ENCODE data around the gene UBAC1. TPM values are rescaled to one million over a fixed set of nuclear protein-coding genes. Genes with fewer than 3 reads are reported as not detected.

The UBAC1 gene
- total RNA-seq, 4 donors from 2014 or later, result 48.6 to 61.4 (median 55.9) TPM

DNA sequence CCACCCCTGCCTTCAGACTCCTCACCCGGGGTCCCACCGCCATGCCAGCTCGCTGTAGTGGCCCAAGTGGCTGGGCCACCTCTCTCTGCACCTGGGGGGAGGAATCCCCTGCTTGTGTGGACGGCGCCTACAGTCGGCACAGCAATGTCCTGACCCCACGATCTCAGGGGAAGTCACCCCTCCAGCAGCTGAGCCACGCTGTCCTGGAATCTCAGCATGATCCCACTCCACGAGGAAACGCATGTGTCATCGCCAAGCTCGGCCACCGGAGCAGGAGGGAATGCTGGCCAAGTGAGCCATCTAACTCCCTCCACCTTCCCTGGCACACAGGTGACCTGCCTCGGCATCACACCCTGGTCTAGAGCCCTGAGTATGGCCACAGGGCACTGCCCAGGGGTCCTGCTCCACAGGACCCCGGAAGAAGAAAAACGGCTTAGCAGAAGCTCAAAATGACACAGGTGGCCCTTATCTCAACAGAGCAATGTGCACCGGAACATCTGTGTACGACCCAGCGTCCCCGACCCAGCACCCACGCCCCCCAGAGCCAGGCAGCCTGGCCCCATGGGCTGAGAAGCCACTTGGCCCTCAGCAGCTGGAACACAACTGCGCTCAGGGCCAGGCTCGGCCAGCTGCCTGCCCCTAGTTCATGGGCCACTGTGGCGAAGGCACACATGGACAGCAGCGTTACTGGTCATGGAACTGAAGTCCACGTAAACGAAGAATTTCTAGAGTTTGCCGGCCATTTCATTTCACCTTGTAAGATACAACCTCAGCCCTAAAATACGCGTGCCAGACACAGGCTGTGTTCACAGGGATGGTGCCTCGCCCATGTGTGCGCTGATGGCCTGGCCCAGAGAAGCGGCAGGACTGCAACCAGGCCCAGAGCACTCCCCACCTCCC is 30.5 kb downstream of the UBAC1 start:
- peaks cover 0 to 4% (median 0%) of the 10 kb centered on the region in 4 donors for H3K4me1 ChIP-seq
- H3K36me3 ChIP-seq, result peaks cover 0 to 84% (median 0%) of the 10 kb centered on the region in 3 donors
- H3K27me3 ChIP-seq, result no peaks in the 10 kb centered on the region
- WGBS, 2 donors, result 94 to 97% methylated on average over 29 to 33 of the region's 33 CpGs
- DNase-seq (ENCODE audit: low spot score in 2 of 2), result no peak
- no peaks in the 10 kb centered on the region for H3K9me3 ChIP-seq
- H3K27ac ChIP-seq, result no peak overlapping the region
- no peak overlapping the region for H3K4me3 ChIP-seq
- TF ChIP-seq EP300 (IDR thresholded peaks at IDR 0.05) (no peak), POLR2A (IDR thresholded peaks at IDR 0.05) (no peak)
- TF ChIP-seq, protein P1, sequence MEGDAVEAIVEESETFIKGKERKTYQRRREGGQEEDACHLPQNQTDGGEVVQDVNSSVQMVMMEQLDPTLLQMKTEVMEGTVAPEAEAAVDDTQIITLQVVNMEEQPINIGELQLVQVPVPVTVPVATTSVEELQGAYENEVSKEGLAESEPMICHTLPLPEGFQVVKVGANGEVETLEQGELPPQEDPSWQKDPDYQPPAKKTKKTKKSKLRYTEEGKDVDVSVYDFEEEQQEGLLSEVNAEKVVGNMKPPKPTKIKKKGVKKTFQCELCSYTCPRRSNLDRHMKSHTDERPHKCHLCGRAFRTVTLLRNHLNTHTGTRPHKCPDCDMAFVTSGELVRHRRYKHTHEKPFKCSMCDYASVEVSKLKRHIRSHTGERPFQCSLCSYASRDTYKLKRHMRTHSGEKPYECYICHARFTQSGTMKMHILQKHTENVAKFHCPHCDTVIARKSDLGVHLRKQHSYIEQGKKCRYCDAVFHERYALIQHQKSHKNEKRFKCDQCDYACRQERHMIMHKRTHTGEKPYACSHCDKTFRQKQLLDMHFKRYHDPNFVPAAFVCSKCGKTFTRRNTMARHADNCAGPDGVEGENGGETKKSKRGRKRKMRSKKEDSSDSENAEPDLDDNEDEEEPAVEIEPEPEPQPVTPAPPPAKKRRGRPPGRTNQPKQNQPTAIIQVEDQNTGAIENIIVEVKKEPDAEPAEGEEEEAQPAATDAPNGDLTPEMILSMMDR (IDR thresholded peaks at IDR 0.05), result no peak

DNA sequence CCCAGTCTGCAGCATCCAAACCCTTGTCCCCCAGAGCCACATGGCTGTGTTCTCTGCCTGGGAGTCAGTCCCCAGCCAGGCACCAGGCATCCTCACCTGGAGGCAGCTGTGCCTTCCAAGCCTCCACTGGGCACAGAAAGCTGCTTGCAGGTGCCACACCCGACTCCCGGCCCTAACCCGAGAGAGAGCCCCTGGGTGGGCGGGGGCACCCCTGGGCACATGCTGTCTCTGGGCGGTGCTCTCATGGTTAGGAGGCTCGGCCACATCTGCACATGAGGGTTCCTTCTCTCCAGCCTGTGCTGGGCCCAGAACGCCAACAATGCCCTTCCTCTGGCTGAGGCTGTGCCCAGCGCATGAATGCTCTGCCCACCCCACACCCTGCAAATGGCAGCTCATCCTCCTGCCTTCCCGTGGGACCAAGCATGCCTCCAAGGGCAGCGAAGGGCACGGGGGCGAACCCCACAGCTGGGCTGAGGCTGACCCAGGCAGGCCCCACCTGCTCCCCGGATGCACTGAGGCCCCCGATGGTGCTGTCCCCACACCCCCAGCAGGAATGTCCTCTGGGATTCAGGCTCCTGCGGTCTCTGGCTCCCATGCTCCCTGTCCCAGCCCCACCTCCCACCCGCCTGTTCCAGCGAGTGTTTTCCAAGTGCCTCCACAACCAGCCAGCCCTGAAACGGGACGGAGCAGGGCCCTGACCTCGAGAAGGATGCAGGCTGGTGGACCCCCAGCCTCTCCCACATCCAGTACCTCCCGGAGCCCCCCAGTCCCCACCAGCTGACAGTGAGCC is 31.3 kb downstream of the UBAC1 start:
- Histone ChIP-seq H3K27ac (no peak overlapping the region), H3K4me1 (peaks cover 0 to 4% (median 0%) of the 10 kb centered on the region in 4 donors), H3K36me3 (peaks cover 0 to 76% (median 0%) of the 10 kb centered on the region in 3 donors), H3K27me3 (no peaks in the 10 kb centered on the region), H3K9me3 (no peaks in the 10 kb centered on the region), H3K4me3 (no peak overlapping the region)
- 86 to 92% methylated on average over 9 to 15 of the region's 21 CpGs for WGBS, 2 donors
- DNase-seq (ENCODE audit: low spot score in 2 of 2), result no peak
- TF ChIP-seq EP300 (IDR thresholded peaks at IDR 0.05), result no peak
- TF ChIP-seq, protein P1 (IDR thresholded peaks at IDR 0.05), result no peak
- no peak for TF ChIP-seq POLR2A (IDR thresholded peaks at IDR 0.05)

DNA sequence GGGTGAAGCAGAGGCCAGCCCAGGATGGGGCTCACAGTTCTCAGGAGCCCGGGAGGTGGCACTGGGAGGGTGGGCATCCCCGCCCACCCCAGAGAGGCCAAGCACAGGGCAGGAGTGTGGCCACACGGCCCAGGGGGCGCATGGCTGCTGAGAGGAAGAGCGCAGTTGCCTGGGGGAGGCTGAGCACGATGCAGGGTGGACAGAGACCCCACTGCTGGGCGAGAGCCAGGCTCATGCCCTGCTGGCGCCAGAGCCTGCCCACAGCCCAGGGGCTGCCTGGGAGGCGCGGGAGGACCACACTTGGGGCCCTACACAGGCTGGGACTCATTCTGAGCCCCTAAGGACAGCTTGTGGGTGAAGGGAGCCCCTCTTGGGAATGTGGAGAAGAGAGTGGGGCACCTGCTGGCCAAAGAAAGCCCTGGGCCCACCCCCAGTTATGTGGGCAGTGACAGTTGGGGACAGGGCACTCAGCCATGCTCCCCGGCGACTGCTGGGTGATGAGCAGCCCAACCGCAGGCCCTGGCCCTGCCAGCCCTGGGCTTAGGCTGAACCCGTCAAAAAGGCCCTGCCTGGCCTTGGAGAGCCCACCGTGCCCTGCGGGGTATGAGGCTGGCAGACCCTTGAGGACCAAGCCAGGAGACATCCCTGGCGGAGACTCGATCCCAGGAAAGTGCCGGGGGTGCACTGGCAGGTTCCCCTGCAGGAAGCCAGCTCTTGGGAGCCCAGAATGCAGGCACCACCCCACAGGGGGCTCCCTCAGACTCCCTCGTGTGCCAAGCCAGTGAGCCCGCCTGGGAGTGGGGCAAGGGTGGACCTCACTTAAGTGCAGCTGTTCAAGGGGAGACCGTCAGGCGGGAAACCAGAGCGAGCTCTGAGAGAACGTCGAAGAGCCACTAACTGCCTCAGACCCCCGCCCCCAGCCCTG is 32.2 kb downstream of the UBAC1 start:
- Histone ChIP-seq H3K36me3 (peaks cover 0 to 76% (median 0%) of the 10 kb centered on the region in 3 donors), H3K27me3 (no peaks in the 10 kb centered on the region), H3K4me1 (peaks cover 0 to 4% (median 0%) of the 10 kb centered on the region in 4 donors), H3K9me3 (no peaks in the 10 kb centered on the region), H3K27ac (no peak overlapping the region), H3K4me3 (no peak overlapping the region)
- DNase-seq (ENCODE audit: low spot score in 2 of 2), result no peak
- no peak for TF ChIP-seq EP300 (IDR thresholded peaks at IDR 0.05)
- TF ChIP-seq, protein P1 (IDR thresholded peaks at IDR 0.05), result no peak
- no peak for TF ChIP-seq POLR2A (IDR thresholded peaks at IDR 0.05)
- 89 to 94% methylated on average over 19 to 24 of the region's 27 CpGs for WGBS, 2 donors

DNA sequence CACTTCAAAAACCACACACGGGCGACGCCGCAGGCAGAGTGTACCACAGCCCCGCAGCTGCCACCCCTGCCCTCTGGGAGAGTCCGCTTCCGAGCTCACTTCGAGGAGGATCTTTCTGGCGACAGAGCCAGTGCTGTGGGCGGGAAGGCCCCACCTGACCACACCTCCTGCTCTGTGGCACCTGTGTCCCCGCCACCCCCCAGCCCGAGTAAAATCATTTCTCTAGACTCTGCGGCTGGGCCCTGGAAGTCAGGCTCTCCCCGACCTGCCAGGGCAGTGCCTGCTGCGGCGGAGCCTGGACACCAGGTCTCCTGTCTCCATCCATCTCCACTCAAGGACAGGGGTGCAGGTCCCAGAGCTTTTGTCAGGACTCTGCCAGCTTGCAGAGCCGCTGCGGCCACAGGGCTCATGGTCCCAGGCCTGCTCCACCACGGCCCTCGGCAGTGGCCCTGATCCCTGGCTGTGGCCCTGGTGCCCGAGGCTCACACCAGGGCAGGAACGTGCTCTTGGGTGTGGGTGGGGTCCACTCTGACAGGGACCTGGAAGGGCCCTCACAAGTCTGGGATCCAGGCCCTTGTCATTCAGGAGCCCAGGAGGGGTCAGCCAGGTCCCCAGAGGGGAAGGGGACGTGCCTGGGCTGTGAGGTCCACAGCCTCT is 33.0 kb downstream of the UBAC1 start:
- DNase-seq (ENCODE audit: low spot score in 2 of 2), result no peak
- H3K4me1 ChIP-seq, result peaks cover 0 to 4% (median 0%) of the 10 kb centered on the region in 4 donors
- no peaks in the 10 kb centered on the region for H3K9me3 ChIP-seq
- 86% methylated on average over 23 of the region's 23 CpGs for WGBS, 2 donors
- no peaks in the 10 kb centered on the region for H3K27me3 ChIP-seq
- no peak overlapping the region for H3K4me3 ChIP-seq
- peaks cover 0 to 77% (median 0%) of the 10 kb centered on the region in 3 donors for H3K36me3 ChIP-seq
- no peak for TF ChIP-seq POLR2A (IDR thresholded peaks at IDR 0.05)
- TF ChIP-seq, protein P1 (IDR thresholded peaks at IDR 0.05), result no peak
- no peak for TF ChIP-seq EP300 (IDR thresholded peaks at IDR 0.05)
- no peak overlapping the region for H3K27ac ChIP-seq
